Measurements from ENCODE around the gene SOCS7.
A peak's percentile ranks its signal among the peaks of the same experiment; 100 is the strongest.

Gene SOCS7

GRCh38 chr17:38338053-38338452, 13.6 kb upstream of the SOCS7 start:
- peak; percentile 32 for DNase-seq

GRCh38 chr17:38338535-38338934, 13.1 kb upstream of the SOCS7 start:
- no peak for DNase-seq

GRCh38 chr17:38339891-38340290, 11.8 kb upstream of the SOCS7 start:
- DNase-seq: no peak

- peak; percentile 89 for DNase-seq
These were observed 10.5 kb upstream of the SOCS7 start for GRCh38 chr17:38341035-38341721.

GRCh38 chr17:38342886-38343607, 8.6 kb upstream of the SOCS7 start:
- no peak for DNase-seq

- peak; percentile 42 for DNase-seq
These were observed 7.8 kb upstream of the SOCS7 start, which contains the start of gene GPR179 for GRCh38 chr17:38343608-38344419. TSS of gene GPR179 (minus strand) at chr17:38343956. CDS start at chr17:38343789, 167 bp downstream.

GRCh38 chr17:38344420-38344745, 7.3 kb upstream of the SOCS7 start:
- DNase-seq: no peak

GRCh38 chr17:38345743-38346142, 5.9 kb upstream of the SOCS7 start:
- DNase-seq: no peak

- DNase-seq: peak; percentile 78
These were observed 2.4 kb upstream of the SOCS7 start for GRCh38 chr17:38349097-38349730.

- no peak for DNase-seq
These were observed 1.6 kb upstream of the SOCS7 start for GRCh38 chr17:38350035-38350434.

GRCh38 chr17:38352245-38353085, 821 bp downstream of the SOCS7 start:
- DNase-seq: peak; percentile 8

- no peak for DNase-seq
These were observed 1.5 kb downstream of the SOCS7 start for GRCh38 chr17:38353086-38353604.

- no peak for DNase-seq
These were observed 2.0 kb downstream of the SOCS7 start for GRCh38 chr17:38353668-38354067.

GRCh38 chr17:38354466-38354865, 2.8 kb downstream of the SOCS7 start:
- DNase-seq: no peak

- no peak for DNase-seq
These were observed 3.6 kb downstream of the SOCS7 start for GRCh38 chr17:38355251-38355650.

GRCh38 chr17:38357486-38358123, 6.0 kb downstream of the SOCS7 start:
- no peak for DNase-seq

- DNase-seq: peak; percentile 27
These were observed 7.2 kb downstream of the SOCS7 start for GRCh38 chr17:38358586-38359513.

- no peak for DNase-seq
These were observed 10.2 kb downstream of the SOCS7 start for GRCh38 chr17:38361694-38362465.

- DNase-seq: no peak
These were observed 11.4 kb downstream of the SOCS7 start for GRCh38 chr17:38363016-38363415.

GRCh38 chr17:38364741-38365140, 13.1 kb downstream of the SOCS7 start:
- DNase-seq: no peak
